AG04449 (cell line): Measurements from ENCODE around the gene DUSP18.

Experiments
- CTCF ChIA-PET: fragments of 350-600 bp; formaldehyde crosslinking; extraction: SDS; loops from one replicate; lab custom pipeline; 2021; ENCODE audit warnings: antibody characterized with exemption; lab: Yijun Ruan, JAX
- POLR2A ChIA-PET: fragments of 400-600, 350-600 bp; formaldehyde crosslinking; extraction: SDS; loops from one replicate; lab custom pipeline; 2020; ENCODE audit warnings: antibody characterized with exemption, inconsistent platforms; lab: Yijun Ruan, JAX
- DNase-seq: peaks from one replicate; pipeline ENCODE4 v3.0.0-alpha.2; 2010; ENCODE audit warnings: low read depth, low spot score
- H3K4me3 ChIP-seq: 2 replicates; pipeline ENCODE4 v1.5.1; 2011; ENCODE audit warnings: low read depth, mild to moderate bottlenecking, control low read depth, low read length
- CTCF ChIP-seq: IDR thresholded peaks from one replicate; pipeline ENCODE4 v1.5.1; 2011; ENCODE audit warnings: mild to moderate bottlenecking, moderate library complexity, low read length, control low read depth, inconsistent platforms; ENCODE audit not compliant: insufficient read depth; ENCODE audit errors: missing control alignments

Gene DUSP18

GRCh38 chr22:30694640-30695350, 27.1 kb upstream of the DUSP18 start, which contains the start of gene OSBP2:
OSBP2 (plus strand) TSS chr22:30694874; CDS start chr22:30694910, 36 bp downstream.
- POLR2A ChIA-PET, result no interaction called here
- peak within 1 kb of the TSS; percentile 68 for H3K4me3 ChIP-seq
- no peak for TF ChIP-seq CTCF
- DNase-seq, result no peak
- CTCF ChIA-PET, result interaction anchor here (1.0 to 1.4 kb wide), 2 partner anchors 60 to 61 kb away, joined by 4 to 5 read pairs; no protein-coding TSS in a partner anchor

GRCh38 chr22:30694171-30694639, 26.5 kb upstream of the DUSP18 start:
- POLR2A ChIA-PET, result no interaction called here

GRCh38 chr22:30691204-30691603, 23.5 kb upstream of the DUSP18 start:
- H3K4me3 ChIP-seq, result no peak overlapping the region
- CTCF ChIA-PET, result interaction anchor here (1.6 kb wide), 1 partner anchor 64 kb away, joined by 5 read pairs; no protein-coding TSS in a partner anchor
- no peak for DNase-seq
- TF ChIP-seq CTCF, result no peak
- POLR2A ChIA-PET, result no interaction called here

More at GRCh38 chr22:30694171-30694639, 26.5 kb upstream of the DUSP18 start:
- CTCF ChIA-PET, result no interaction called here
- peak overlapping the region; percentile 68 for H3K4me3 ChIP-seq
- TF ChIP-seq CTCF, result no peak
- no peak for DNase-seq

- CTCF ChIA-PET, result interaction anchor here (0.7 to 1.6 kb wide), 2 partner anchors 55 to 66 kb away, joined by 3 to 5 read pairs; no protein-coding TSS in a partner anchor
- no peak overlapping the region for H3K4me3 ChIP-seq
- POLR2A ChIA-PET, result no interaction called here
- no peak for DNase-seq
- no peak for TF ChIP-seq CTCF
Observed at GRCh38 chr22:30689622-30690021, 21.9 kb upstream of the DUSP18 start.

GRCh38 chr22:30687358-30687757, 19.7 kb upstream of the DUSP18 start:
- TF ChIP-seq CTCF, result no peak
- DNase-seq, result no peak
- CTCF ChIA-PET, result no interaction called here
- H3K4me3 ChIP-seq, result no peak overlapping the region
- POLR2A ChIA-PET, result no interaction called here

GRCh38 chr22:30685178-30685577, 17.5 kb upstream of the DUSP18 start:
- POLR2A ChIA-PET, result no interaction called here
- CTCF ChIA-PET, result interaction anchor here (0.7 kb wide), 1 partner anchor 51 kb away, joined by 3 read pairs; no protein-coding TSS in a partner anchor
- TF ChIP-seq CTCF, result no peak
- no peak overlapping the region for H3K4me3 ChIP-seq
- no peak for DNase-seq
